ENCODE data around the gene VPS11. TPM values are rescaled to one million over a fixed set of nuclear protein-coding genes. Genes with fewer than 3 reads are reported as not detected.
"Not testable (repeated sequence)": the region's sequence is repeated elsewhere in the genome, so short reads cannot be mapped to it uniquely, and the experiment has no call there.

VPS11 gene
- total RNA-seq, 1 experiment from 2014 or later, result 11.1 TPM

DNA sequence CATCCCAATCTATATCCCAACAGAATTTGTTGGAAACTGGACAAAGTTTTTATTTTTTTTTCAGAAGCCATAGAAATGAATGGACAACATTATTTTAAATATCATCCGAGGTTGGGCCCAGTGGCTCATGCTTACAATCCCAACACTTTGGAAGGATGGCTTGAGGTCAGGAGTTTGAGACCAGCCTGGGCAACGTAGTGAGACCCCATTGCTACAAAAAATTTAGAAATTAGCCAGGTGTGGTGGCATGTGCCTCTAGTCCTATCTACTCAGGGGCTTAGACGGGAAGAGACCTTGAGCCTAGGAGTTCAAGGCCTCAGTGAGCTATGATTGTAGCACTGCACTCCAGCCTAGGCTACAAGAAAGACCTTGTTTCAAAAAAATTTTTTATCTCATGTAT lies 32.8 kb upstream of the VPS11 start:
- DNase-seq (ENCODE audit: extremely low read depth, low read depth), result no peak

DNA sequence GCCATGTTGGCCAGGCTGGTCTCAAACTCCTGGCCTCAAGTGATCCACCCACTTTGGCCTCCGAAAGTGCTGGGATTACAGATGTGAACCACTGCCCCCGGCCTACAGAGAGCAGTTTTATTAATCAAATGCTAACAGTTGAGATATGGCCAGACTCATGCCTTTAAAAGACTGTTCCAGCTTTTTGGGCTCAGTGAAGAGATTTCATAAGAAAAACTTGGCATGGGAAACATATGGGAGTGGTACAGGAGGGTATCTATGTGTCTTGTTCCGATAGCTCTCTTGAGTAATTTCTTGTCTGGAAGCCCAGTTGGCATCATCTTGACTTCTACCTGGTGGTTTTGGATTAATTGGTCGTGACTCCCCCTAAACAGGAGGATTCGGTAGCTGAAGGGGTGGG lies 28.7 kb upstream of the VPS11 start:
- no peak for DNase-seq (ENCODE audit: extremely low read depth, low read depth)

DNA sequence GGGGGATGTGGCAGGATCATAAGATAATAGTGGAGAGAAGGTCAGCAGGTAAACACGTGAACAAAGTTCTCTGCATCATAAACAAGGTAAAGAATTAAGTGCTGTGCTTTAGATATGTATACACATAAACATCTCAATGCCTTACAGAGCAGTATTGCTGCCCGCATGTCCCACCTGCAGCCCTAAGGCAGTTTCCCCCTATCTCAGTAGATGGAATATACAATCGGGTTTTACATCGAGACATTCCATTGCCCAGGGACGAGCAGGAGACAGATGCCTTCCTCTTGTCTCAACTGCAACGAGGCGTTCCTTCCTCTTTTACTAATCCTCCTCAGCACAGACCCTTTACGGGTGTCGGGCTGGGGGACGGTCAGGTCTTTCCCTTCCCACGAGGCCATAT lies 28.1 kb upstream of the VPS11 start:
- not testable (repeated sequence) for DNase-seq (ENCODE audit: extremely low read depth, low read depth)

DNA sequence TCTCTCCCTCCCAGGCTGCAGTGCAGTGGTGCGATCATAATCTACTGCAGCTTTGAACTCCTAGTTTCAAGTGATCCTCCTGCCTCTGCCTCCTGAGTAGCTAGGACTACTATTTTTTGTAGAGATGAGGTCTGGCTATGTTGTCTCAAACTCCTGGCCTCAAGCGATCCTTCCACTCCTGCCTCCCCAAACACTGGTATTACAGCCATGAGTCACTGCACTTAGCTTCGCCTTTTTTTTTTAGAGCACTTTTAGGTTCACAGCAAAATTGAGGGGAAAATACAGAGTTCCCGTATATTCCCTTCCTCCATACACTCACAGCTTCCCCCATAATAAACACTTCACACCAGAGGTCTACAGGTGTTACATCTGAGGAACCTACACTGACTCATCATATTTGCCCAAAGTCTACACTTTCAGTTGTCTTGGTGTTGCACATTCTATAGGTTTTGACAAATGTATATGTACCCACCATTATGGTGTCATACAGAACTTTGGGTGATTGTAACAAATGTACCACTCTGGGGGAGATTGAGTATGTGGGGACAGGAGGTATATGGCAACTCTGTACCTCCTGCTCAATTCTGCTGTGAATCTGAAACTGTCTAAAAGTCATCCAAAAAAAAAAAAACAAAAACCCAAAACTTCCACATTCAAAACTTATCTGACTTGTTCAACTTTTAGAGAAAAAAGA lies 25.6 kb upstream of the VPS11 start:
- DNase-seq (ENCODE audit: extremely low read depth, low read depth), result no peak

DNA sequence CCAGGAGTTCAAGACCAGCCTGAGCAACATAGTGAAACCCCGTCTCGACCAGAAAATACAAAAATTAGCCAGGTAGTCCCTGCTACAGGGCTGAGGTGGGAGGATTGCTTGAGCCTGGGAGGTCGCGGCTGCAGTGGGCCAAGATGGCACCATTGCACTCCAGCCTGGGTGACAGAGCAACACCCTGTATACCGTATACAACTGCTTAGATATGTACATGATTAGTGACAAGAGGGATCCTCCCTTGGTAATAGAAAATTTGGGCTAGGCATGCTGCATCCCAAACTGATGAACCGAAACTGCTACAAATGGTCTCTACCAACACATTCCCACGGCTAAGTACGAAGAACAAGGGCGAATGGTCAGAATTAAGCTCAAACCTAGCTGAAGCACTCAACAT lies 24.7 kb upstream of the VPS11 start:
- DNase-seq (ENCODE audit: extremely low read depth, low read depth), result no peak

DNA sequence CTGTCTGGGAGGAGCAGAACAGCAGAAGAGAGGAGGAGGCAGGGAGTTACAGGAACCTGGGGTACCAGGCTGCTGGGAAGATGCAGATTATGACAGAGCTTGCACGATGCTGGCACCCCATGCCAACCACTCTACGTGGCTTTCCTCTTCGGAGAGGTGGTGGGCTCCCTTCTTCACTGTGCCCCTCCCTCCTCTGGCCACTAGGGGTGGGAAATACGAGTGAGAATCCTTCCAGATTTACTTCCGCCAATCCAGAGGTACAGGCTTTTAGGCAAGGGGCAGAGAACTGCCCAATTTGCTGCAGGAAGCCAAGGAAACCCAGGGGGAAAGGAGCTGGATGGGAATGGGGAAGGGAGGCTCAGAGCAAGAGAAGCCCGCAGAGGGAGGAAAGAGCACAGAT lies 22.9 kb upstream of the VPS11 start:
- DNase-seq (ENCODE audit: extremely low read depth, low read depth), result no peak

DNA sequence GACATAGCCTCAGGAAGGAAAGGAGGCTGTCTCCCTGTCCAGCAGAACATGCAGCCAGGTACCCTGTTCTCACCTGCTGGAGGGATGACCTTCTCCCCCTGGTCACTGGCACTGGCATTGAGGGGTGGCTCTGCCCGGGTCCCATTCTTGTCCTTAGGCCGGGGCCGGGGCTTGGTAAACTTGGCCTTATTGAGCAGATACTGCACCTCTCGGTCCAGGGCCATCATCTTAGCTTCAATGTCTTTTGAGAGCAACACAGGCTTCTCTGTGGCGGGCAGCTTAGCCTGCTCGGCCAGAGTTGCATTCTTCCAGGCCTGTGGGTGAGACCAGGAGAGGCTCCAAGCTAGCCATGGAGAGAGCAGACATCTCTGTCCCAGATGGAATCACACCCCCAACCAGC lies 21.1 kb upstream of the VPS11 start:
- DNase-seq (ENCODE audit: extremely low read depth, low read depth), result no peak

DNA sequence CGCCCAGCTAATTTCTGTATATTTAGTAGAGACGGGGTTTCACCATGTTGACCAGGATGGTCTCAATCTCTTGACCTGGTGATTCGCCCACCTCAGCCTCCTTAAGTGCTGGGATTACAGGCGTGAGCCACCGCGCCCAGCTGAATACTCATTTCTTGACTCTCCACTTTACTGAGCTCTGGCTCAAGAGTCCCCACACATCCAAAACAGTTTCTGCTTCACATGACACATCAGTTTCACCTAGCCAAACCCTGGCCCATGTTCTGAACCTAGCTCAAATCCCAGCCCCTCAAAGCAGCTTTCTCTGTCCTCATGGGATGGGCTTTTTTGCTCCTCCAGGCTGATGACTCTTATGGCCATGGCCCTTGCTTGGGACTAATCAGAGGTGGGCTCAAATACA lies 20.4 kb upstream of the VPS11 start:
- no peak for DNase-seq (ENCODE audit: extremely low read depth, low read depth)

DNA sequence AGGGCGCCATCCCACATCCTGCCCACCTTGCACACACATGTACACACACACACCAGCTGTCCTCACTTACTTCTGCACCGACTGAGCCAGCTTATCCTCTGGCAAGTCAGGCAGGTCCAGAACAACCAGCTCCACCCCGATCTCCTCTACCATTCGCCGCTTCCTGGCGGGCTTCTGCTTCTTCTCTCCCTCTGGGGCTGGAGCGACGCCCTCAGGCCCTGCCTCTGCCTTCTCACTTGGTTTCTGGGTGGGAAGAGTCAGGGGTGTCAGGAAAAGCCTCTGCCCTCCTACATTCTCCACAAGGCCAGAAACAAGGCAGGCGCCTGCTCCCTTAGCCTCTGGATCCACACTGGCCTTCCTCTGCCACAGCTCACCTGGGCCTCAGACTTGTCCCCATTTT lies 19.0 kb upstream of the VPS11 start:
- no peak for DNase-seq (ENCODE audit: extremely low read depth, low read depth)

DNA sequence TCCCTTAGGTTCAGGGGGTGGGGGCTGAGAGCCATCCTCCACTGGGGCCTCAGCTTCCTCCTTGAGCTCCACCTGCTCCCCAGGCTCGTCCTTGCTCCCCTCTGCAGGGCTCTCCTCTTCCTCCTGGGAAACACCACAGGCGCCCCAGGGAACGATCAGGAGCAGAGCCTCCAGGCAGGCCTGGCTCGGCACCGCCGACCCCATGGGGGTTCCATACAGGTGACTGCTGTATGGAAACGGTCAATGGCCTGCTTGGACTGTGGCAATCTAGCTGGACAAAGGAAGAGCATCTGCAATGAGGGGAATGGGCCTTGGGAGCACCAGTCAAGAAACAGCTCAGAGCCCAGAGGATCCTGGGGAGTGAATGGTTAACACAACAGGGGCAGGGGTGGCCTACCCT lies 18.5 kb upstream of the VPS11 start:
- no peak for DNase-seq (ENCODE audit: extremely low read depth, low read depth)

DNA sequence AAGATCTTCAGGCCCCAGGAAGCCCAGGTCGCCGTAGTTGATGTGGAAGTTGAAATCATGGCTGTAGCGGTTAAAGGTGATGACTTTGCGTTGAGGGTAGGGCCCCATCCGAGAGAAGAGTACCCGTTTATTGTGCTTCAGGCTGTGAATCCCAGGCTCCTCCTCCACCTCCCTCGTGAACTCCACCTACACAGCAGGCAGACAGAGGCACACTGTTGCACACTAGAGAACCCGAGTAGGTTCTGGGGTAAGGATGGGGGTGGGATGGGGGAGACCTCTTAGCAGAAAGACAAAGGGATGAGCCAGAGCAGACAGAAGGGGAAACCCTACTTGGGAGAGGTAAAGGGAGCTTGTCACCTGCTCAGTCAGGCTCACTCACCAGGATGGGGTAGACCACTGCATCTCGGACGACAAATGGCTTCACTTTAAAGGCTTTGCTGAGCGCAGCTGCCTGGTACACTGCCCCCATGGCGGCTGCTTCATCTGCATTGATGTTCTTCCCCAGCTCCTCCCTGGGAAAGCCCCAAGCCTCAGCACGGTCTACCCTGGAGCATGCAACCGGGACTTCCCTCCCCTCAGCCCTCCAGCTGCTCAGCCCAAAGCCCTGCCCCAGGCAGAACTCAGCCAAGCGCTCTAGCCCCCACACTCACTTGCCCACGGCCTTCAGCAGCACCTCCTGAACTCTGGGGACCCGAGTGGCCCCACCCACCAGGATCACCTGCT lies 16.0 kb upstream of the VPS11 start:
- no peak for DNase-seq (ENCODE audit: extremely low read depth, low read depth)

DNA sequence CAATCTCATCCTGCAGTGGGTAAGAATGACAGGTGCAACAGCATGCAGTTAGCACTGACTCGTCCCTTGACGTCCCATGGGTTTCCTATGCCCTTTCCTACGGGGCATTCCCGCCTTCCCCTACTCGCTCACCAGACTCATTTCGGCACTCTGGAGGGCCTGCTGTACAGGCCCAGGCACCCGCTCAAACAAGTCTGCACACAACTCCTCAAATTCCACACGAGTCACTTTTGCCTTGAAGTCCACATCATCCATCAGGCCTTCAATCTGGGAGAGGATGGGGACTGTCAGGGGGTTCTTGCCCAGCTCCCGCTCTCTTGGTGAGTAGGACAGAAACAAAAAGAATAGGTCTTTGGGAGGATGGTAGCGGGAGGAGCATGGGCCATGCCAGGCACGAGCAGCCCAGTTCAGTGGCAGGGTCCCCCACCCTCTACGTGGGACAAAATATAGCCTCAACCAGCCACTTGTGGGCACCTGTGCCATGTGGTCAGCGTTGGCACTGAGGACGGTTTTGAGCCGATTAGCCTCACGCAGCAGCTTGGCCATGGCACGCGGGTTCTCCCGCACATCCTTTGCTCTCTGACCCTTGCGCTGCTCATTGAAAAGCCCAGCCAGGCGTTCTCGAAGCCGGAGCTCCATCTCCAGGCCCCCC lies 15.3 kb upstream of the VPS11 start:
- no peak for DNase-seq (ENCODE audit: extremely low read depth, low read depth)

DNA sequence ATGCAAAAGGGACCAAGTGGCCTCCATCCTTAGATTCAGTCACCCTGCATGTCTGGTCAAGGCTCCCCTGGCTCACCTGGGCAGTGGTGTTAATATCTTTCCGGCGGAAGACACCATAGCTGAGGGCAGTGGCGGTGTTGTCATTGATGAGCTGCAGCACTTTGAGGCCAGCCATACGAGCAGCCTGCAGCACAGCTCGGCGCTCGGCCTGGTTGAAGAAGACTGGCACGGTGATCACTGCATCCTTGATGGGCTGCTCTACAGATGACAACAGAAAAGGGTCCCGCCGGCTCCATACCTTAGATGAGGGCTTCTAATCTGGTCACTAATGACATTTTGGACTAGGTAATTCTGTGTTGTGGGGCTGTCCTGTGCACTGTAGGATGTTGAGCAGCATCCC lies 13.2 kb upstream of the VPS11 start:
- no peak for DNase-seq (ENCODE audit: extremely low read depth, low read depth)

DNA sequence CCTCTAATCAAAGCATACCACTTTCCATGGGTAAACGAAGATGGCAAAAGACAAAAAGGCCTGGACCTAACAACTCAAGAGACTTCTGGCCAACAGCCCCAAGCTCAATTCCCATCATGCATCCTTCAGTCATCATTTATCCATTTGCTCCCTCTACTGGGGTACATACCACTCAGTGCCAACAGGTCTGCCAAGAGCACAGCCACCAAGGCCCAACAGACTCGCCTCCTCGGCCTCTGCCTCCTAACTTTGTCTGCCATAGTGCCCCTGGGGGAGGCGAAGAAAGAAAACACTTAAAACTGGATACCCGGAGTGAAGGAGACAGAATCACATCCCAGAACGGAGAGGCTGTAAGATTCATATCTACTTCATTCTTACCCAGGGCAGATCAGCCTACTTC lies 11.7 kb upstream of the VPS11 start:
- no peak for DNase-seq (ENCODE audit: extremely low read depth, low read depth)

DNA sequence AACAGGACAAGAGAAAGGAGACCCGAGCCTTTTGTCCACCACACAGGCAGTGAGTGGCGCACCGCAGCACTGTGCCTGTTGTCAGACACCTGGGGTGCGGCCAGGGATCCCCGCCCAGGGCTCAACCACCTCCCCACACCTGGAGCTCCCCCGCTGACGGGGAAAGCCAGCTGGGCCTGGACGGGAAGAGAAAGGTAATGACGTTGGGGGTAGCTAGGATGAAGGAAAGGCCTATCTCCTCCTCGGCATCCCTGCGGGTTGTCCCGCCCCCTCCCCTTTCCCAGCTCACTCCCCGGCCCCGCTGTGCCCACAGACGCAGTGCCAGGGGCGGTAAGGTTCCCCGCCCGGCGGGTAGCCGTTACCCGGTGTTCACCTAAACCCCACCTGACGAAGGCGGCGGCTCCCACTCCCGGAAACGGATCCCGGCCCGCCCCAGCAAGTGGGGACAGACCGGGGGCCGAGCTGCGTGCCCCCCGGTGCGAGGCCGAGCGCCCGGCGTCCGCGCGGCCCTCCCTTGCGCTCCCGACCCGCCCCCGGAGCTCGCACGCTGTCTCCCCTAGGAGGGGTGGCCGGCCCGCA lies 11.1 kb upstream of the VPS11 start:
- DNase-seq (ENCODE audit: extremely low read depth, low read depth), result no peak

DNA sequence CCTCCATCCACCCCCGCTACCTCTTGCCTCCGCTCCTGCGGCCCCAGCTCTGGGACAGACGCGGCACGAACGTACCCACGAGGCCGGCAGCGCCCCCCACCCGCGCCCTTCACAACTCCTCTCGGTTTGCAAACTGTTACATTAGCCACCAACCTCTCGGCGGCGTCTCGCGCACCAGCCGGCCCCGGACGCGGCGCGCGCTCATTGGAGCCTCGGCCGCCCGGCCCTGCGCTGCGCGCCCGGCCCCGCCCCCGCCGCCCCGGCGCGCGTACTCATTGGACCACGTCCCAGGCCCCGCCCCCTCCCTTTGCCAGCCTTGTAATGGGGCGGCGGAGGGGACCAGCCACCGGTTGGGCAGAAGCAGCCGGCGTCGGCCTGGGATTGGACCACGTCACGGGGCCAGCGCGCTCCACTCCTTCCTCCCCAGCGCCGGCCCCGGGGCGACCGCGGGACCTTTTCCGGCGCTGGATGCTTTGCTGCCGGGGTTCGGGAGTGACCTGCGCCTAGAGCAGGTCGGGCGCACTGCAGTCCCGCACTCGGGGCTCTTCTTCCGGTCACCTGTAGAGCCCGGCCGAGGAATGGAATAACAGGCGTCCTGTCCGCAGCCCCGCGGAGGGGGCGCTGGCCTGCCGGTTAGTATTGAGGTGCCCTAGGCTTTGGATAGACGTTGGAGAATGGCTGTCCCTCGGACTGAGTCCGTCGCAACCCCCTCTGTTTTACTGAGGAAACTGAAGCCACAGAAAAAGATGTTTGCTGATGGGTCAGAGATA lies 10.4 kb upstream of the VPS11 start, which contains the start of gene HYOU1:
Gene HYOU1 (minus strand): TSS at position 206 of the 770 bp plus-strand sequence. CDS start 1,045 bp downstream, outside the sequence.
- peak; percentile 92 for DNase-seq (ENCODE audit: extremely low read depth, low read depth)

DNA sequence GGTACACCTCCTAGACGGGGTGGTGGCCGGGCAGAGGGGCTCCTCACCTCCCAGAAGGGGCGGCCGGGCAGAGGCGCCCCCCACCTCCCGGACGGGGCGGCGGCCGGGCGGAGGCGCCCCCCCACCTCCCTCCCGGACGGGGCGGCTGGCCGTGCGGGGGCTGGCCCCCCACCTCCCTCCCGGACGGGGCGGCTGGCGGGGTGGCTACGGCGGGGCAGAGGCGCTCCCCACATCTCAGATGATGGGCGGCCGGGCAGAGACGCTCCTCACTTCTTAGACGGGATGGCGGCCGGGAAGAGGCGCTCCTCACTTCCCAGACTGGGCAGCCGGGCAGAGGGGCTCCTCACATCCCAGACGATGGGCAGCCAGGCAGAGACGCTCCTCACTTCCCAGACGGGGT lies 8.5 kb upstream of the VPS11 start:
- not testable (repeated sequence) for DNase-seq (ENCODE audit: extremely low read depth, low read depth)

DNA sequence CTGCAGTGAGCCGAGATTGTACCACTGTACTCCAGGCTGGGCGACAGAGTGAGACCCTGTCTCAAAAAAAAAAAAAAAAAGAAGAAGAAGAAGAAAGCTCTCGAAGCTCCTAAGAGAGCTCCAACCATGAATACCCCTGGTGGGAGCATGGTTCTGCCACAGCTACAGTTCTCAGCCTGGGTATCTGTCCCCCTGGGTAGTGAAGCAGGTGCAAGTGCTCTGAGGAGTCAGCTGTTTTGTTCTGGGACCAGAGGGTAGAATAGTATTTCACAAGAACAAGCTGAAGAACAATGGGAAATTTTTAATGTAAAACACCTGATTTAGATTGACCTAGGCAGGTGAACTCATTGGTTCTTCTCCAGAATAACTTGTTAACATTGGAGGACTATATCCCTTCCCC lies 6.4 kb upstream of the VPS11 start:
- DNase-seq (ENCODE audit: extremely low read depth, low read depth), result no peak

DNA sequence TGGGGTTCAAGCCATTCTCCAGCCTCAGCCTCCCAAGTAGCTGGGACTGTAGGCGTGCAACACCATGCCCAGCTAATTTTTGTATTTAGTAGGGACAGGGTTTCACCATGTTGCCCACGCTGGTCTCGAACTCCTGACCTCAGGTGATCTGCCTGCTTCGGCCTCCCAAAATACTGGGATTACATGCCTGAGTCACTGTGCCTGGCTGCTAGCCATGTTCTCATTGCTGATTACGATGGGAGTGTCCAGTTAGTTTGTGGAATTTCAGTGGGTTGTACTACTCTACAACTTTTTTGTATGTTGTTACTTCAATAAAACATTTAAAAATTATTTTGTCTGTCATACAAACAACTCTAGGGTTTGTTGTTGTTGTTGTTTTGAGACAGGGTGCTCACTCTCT lies 4.8 kb upstream of the VPS11 start:
- DNase-seq (ENCODE audit: extremely low read depth, low read depth), result no peak

DNA sequence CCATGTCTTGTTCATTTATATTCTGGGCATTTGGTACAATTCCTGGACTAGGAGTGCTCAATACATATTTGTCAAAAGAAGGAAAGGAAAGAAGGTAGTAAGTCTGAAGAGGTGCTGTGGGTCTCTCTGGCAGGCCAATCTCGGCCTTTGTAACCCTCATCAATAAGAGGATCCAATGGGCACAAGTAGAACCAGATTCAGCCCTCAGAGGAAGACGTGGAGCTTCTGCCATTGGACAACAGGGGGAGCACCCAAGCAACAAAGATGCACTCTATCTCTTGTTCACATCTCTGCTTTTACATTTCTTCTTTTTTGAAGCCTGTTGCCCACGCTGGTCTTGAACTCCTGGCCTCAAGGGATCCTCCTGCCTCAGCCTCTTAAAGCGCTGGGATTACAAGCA lies 2.2 kb upstream of the VPS11 start:
- DNase-seq (ENCODE audit: extremely low read depth, low read depth), result peak; percentile 30

DNA sequence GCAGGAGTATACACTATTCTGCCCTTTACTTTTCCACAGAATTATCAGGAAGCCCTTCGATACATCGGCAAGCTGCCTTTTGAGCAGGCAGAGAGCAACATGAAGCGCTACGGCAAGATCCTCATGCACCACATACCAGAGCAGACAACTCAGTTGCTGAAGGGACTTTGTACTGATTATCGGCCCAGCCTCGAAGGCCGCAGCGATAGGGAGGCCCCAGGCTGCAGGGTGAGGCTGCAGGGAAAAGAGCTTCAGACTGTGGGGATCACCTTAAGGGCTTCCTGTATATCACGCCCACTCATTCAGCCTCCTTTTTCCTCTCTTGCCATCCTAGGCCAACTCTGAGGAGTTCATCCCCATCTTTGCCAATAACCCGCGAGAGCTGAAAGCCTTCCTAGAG lies 10.2 kb downstream of the VPS11 start:
- DNase-seq (ENCODE audit: extremely low read depth, low read depth), result no peak
